Spleen (tissue), 11 donors: ENCODE data around the gene MAGI2. TPM values are rescaled to one million over a fixed set of nuclear protein-coding genes. Genes with fewer than 3 reads are reported as not detected.

Experiments
- DNase-seq: peaks from one replicate; pipeline ENCODE4 v3.0.0-alpha.2; 2020
- H3K27ac ChIP-seq, 8 donors: fragments of 200-600 bp; sonication (generic) in 7 of 8; 1 replicate in 4 of 8; 2 replicates in 4 of 8; pipeline versions ENCODE4 v1.5.0 to v1.8.0; 2016 to 2021; ENCODE audit warnings: inconsistent platforms in 4 of 8, mild to moderate bottlenecking in 4 of 8, moderate library complexity in 1 of 8
- H3K27me3 ChIP-seq, 7 donors: fragments of 200-600 bp; sonication (generic) in 6 of 7; replicated peaks in 1 of 7; 1 replicate in 4 of 7; 2 replicates in 3 of 7; pipeline versions ENCODE4 v1.5.0 to v1.8.0; 2016 to 2021; ENCODE audit warnings: inconsistent platforms in 3 of 7, mild to moderate bottlenecking in 1 of 7
- H3K36me3 ChIP-seq, 6 donors: fragments of 200-600 bp; sonication (generic) in 5 of 6; 1 replicate in 4 of 6; 2 replicates in 2 of 6; pipeline versions ENCODE4 v1.5.0 to v1.8.0; 2016 to 2021; ENCODE audit warnings: inconsistent platforms in 2 of 6
- H3K4me1 ChIP-seq, 6 donors: fragments of 200-600 bp; sonication (generic) in 5 of 6; 1 replicate in 3 of 6; 2 replicates in 3 of 6; pipeline versions ENCODE4 v1.5.0 to v1.8.0; 2016 to 2021; ENCODE audit warnings: inconsistent platforms in 3 of 6
- H3K4me3 ChIP-seq, 8 donors: fragments of 200-600 bp; sonication (generic) in 7 of 8; 1 replicate in 4 of 8; 2 replicates in 4 of 8; pipeline versions ENCODE4 v1.5.0 to v1.8.0; 2016 to 2021; ENCODE audit warnings: inconsistent platforms in 4 of 8, mild to moderate bottlenecking in 4 of 8, moderate library complexity in 2 of 8
- H3K9me3 ChIP-seq, 8 donors: fragments of 200-600 bp; sonication (generic) in 7 of 8; 1 replicate in 4 of 8; 2 replicates in 4 of 8; pipeline versions ENCODE4 v1.5.0 to v1.8.0; 2016 to 2021; ENCODE audit warnings: inconsistent platforms in 4 of 8
- POLR2A ChIP-seq, 3 donors: fragments of 450-650 bp; IDR thresholded peaks; one replicate each; pipeline ENCODE4 v1.5.1; 2017; ENCODE audit warnings: antibody characterized with exemption in 3 of 3, mild to moderate bottlenecking in 1 of 3
- POLR2AphosphoS5 ChIP-seq, 3 donors: sonication (generic); formaldehyde crosslinking; IDR thresholded peaks; one replicate each; pipeline ENCODE4 v1.5.1; 2017; ENCODE audit warnings: antibody characterized with exemption in 3 of 3
- WGBS, 5 donors: extraction: QIAGEN DNeasy Blood & Tissue Kit in 3 of 5; methylation state at CpG; one replicate each; pipeline versions ENCODE4 v1.1.5 to v1.1.7; 2013 to 2018; 5-methylcytosine and 5-hydroxymethylcytosine counted together
- intact Hi-C: fragments of 100-400 bp; cut with DNase I; formaldehyde crosslinking; loops from one replicate; pipeline ENCODE4 v1.15.0; 2023; ENCODE audit warnings: low total_unique reads
- polyA plus RNA-seq, 3 donors: library from polyadenylated mRNA; stranded (reverse); fragments of 200-250 nt; gene quantifications; one replicate each; pipeline ENCODE4 v1.2.1, GENCODE V29; 2013
- total RNA-seq, 7 donors: library from RNA; depleted of rRNA in 3 of 7; stranded (reverse); fragments of >200 nt in 3 of 7; fragmentation: NEBNext Ultra II Directional in 4 of 7; extraction: Animal tissue kit (Norgen Biotek cat#: 25700) in 4 of 7; gene quantifications; one replicate each; pipeline versions ENCODE4 v1.1.0 to v1.2.1, GENCODE V29; 2016 to 2021
- TF ChIP-seq, protein P1 (sequence below), 11 experiments: fragments of 200-600 bp in 7 of 11; fragments of 450-650 bp in 4 of 11; sonication (generic) in 4 of 11; IDR thresholded peaks in 8 of 11; conservative IDR thresholded peaks in 3 of 11; 1 replicate in 7 of 11; 2 replicates in 4 of 11; pipeline versions ENCODE4 v1.4.0 to v1.8.0; 2016 to 2021; ENCODE audit warnings: antibody characterized with exemption in 11 of 11, inconsistent platforms in 4 of 11, mild to moderate bottlenecking in 1 of 11
- donor health status: healthy with polysubstance abuse.
- donor health status: DM: no; HTN: no; CAD: no; lungs with moderate emphysema.
- donor health status: DM: no; HTN: no; CAD: no.
- donor health status: Bipolar disorder and iron deficiency.
- donor health status: healthy.
- donor health status: DM: no; HTN: no; CAD: no.
- donor health status: DM: yes; HTN: yes; CAD: no.

Gene MAGI2
- total and polyA plus RNA-seq, 10 donors = 0.74 to 18.1 (median 11.1) TPM

DNA sequence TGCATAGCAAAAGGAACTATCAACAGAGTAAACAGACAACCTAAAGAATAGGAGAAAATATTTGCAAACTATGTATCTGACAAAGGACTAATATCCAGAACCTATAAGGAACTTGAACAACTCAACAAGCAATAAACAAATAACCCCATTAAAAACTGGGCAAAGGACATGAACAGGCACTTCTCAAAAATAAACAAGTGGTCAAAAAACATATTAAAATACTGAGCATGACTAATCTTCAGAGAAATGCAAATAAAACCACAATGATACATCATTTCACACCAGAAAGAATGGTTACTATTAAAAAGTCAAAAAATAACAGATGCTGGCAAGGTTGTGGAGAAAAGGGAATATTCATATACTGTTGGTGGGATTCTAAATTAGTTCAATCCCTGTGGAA, 17.1 kb downstream of the MAGI2 start:
- H3K36me3 ChIP-seq = no peaks in the 10 kb centered on the region
- intact Hi-C loops = no loop called here
- peaks cover 0 to 8% (median 0%) of the 10 kb centered on the region in 8 donors for H3K9me3 ChIP-seq
- H3K4me3 ChIP-seq = no peak overlapping the region
- TF ChIP-seq, protein P1, sequence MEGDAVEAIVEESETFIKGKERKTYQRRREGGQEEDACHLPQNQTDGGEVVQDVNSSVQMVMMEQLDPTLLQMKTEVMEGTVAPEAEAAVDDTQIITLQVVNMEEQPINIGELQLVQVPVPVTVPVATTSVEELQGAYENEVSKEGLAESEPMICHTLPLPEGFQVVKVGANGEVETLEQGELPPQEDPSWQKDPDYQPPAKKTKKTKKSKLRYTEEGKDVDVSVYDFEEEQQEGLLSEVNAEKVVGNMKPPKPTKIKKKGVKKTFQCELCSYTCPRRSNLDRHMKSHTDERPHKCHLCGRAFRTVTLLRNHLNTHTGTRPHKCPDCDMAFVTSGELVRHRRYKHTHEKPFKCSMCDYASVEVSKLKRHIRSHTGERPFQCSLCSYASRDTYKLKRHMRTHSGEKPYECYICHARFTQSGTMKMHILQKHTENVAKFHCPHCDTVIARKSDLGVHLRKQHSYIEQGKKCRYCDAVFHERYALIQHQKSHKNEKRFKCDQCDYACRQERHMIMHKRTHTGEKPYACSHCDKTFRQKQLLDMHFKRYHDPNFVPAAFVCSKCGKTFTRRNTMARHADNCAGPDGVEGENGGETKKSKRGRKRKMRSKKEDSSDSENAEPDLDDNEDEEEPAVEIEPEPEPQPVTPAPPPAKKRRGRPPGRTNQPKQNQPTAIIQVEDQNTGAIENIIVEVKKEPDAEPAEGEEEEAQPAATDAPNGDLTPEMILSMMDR (IDR thresholded peaks at IDR 0.05 in 8 of 11, conservative IDR thresholded peaks at IDR 0.05 in 3 of 11) = no peak
- no peak for TF ChIP-seq POLR2AphosphoS5 (IDR thresholded peaks at IDR 0.05)
- no peak for TF ChIP-seq POLR2A (IDR thresholded peaks at IDR 0.05)
- H3K4me1 ChIP-seq = no peaks in the 10 kb centered on the region
- no peak for DNase-seq
- H3K27ac ChIP-seq = no peak overlapping the region
- no peaks in the 10 kb centered on the region for H3K27me3 ChIP-seq

DNA sequence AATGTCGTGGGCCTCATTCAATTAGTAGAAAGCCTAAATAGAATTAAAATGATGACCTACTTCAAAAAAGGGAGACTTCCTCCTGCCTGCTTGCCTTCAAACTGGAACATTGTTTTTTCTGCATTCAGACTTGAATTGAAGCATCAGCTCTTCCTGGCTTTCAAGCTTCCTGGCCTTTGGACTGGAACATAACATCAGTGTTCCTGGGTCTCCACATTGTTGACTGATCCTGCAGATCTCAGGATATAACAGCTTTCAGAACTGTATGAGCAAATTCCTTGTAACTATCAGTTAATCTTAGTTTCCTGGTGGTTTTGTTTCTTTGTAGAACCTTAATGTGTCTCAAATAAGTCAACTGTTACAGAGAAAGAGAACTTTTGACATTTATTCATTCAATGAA, 18.6 kb downstream of the MAGI2 start:
- Histone ChIP-seq H3K27me3 (no peaks in the 10 kb centered on the region), H3K9me3 (peaks cover 0 to 8% (median 0%) of the 10 kb centered on the region in 8 donors), H3K27ac (no peak overlapping the region), H3K4me1 (no peaks in the 10 kb centered on the region), H3K4me3 (no peak overlapping the region), H3K36me3 (no peaks in the 10 kb centered on the region)
- DNase-seq = no peak
- intact Hi-C loops = no loop called here
- 0 to 56% (median 0%) methylated on average over 1 of the region's 1 CpG for WGBS, 5 donors
- TF ChIP-seq, protein P1 (IDR thresholded peaks at IDR 0.05 in 8 of 11, conservative IDR thresholded peaks at IDR 0.05 in 3 of 11) = no peak
- TF ChIP-seq POLR2AphosphoS5 (IDR thresholded peaks at IDR 0.05) = no peak
- no peak for TF ChIP-seq POLR2A (IDR thresholded peaks at IDR 0.05)

DNA sequence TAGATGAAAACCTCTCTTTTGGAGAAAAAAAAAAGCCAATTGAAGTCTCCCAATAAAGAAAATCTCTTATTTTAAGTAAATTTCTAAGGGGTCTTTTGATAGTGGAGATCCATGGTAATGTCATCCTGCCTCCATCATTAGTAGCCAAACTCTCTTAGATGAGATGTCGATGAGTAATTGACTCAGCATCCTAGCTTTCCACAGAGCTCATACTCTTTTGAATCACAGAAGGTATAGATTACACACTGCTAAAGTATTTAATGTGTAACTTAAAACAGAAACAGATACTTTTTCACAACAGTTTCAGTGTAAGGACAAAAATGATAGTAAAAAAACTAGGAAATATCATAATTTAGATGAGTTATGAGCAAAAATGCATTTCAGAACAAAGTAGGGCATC, 19.4 kb downstream of the MAGI2 start:
- 90 to 98% (median 95%) methylated on average over 1 of the region's 1 CpG for WGBS, 5 donors
- TF ChIP-seq POLR2A (IDR thresholded peaks at IDR 0.05) (no peak), POLR2AphosphoS5 (IDR thresholded peaks at IDR 0.05) (no peak)
- TF ChIP-seq, protein P1 (IDR thresholded peaks at IDR 0.05 in 8 of 11, conservative IDR thresholded peaks at IDR 0.05 in 3 of 11) = no peak

DNA sequence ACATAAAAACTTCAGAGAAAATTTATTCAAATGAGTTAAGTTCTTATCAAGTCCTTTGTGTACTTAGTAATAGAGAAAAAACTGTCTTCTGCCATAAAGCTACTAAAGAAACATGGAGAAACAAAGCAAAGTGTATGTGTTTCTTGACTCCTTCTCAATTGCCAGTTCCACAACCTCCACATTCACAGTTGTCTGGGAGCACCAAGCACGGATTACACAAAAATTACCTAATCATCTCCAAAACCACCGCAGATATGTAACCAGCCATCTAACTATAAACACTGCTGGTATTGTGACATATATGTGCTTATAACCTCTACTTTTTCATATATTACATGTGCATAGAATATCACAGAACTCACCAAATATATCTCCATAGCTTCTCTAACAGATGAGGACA, 23.1 kb downstream of the MAGI2 start:
- H3K36me3 ChIP-seq = no peaks in the 10 kb centered on the region
- no peak overlapping the region for H3K4me3 ChIP-seq
- H3K4me1 ChIP-seq = no peaks in the 10 kb centered on the region
- WGBS, 5 donors = 77 to 91% (median 83%) methylated on average over 2 of the region's 2 CpGs
- H3K27ac ChIP-seq = no peak overlapping the region
- no peak for DNase-seq
- TF ChIP-seq, protein P1 (IDR thresholded peaks at IDR 0.05 in 8 of 11, conservative IDR thresholded peaks at IDR 0.05 in 3 of 11) = no peak
- no peak for TF ChIP-seq POLR2A (IDR thresholded peaks at IDR 0.05)
- no peak for TF ChIP-seq POLR2AphosphoS5 (IDR thresholded peaks at IDR 0.05)
- H3K9me3 ChIP-seq = no peaks in the 10 kb centered on the region
- intact Hi-C loops = no loop called here
- no peaks in the 10 kb centered on the region for H3K27me3 ChIP-seq

More for the DNA sequence above, 19.4 kb downstream of the MAGI2 start:
- no peak overlapping the region for H3K27ac ChIP-seq
- intact Hi-C loops = no loop called here
- no peaks in the 10 kb centered on the region for H3K27me3 ChIP-seq
- no peak overlapping the region for H3K4me3 ChIP-seq
- no peaks in the 10 kb centered on the region for H3K36me3 ChIP-seq
- H3K4me1 ChIP-seq = no peaks in the 10 kb centered on the region
- peaks cover 0 to 8% (median 0%) of the 10 kb centered on the region in 8 donors for H3K9me3 ChIP-seq
- no peak for DNase-seq
